ENCODE results near the gene SETD6. TPM values are rescaled to one million over a fixed set of nuclear protein-coding genes. Genes with fewer than 3 reads are reported as not detected.

The SETD6 gene
- total RNA-seq, 1 experiment from 2014 or later = 41.1 TPM

DNA sequence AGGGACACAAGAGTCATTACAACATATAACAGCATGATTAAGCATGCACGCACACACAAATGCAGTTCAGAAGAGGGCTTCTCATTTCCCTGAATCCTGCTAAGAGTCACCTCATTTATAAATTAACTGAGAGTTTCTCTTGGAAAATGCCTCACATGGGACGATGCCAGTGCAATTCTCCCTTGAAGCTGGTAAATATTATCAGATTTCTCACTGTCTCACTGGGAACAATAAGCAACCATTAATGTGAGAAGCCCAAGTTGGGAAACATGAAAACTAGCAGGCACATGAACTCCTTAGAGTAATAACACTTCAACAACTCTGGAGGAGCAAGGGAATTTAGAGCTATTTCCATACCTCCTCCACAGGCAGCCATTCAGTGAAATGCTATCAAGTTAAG is 26.4 kb downstream of the SETD6 start (continued):
- TF ChIP-seq, protein P1, sequence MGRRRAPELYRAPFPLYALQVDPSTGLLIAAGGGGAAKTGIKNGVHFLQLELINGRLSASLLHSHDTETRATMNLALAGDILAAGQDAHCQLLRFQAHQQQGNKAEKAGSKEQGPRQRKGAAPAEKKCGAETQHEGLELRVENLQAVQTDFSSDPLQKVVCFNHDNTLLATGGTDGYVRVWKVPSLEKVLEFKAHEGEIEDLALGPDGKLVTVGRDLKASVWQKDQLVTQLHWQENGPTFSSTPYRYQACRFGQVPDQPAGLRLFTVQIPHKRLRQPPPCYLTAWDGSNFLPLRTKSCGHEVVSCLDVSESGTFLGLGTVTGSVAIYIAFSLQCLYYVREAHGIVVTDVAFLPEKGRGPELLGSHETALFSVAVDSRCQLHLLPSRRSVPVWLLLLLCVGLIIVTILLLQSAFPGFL (CRISPR knock-in tag; IDR thresholded peaks at IDR 0.05; ENCODE audit: borderline replicate concordance) = no peak
- TF ChIP-seq, protein P2, sequence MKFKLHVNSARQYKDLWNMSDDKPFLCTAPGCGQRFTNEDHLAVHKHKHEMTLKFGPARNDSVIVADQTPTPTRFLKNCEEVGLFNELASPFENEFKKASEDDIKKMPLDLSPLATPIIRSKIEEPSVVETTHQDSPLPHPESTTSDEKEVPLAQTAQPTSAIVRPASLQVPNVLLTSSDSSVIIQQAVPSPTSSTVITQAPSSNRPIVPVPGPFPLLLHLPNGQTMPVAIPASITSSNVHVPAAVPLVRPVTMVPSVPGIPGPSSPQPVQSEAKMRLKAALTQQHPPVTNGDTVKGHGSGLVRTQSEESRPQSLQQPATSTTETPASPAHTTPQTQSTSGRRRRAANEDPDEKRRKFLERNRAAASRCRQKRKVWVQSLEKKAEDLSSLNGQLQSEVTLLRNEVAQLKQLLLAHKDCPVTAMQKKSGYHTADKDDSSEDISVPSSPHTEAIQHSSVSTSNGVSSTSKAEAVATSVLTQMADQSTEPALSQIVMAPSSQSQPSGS (CRISPR knock-in tag; IDR thresholded peaks at IDR 0.05; ENCODE audit: borderline replicate concordance, low read depth) = no peak
- TF ChIP-seq RELA (CRISPR knock-in tag; IDR thresholded peaks at IDR 0.05; ENCODE audit: borderline replicate concordance) = no peak
- no peak for TF ChIP-seq GTF2I (CRISPR knock-in tag; conservative IDR thresholded peaks at IDR 0.05)
- TF ChIP-seq NR3C1 (CRISPR knock-in tag; conservative IDR thresholded peaks at IDR 0.05; ENCODE audit: low read depth) = no peak
- no peak for TF ChIP-seq CREM (CRISPR knock-in tag; IDR thresholded peaks at IDR 0.05)
- TF ChIP-seq NR2C2 (CRISPR knock-in tag; IDR thresholded peaks at IDR 0.05) = no peak
- no peak for TF ChIP-seq ZNF219 (CRISPR knock-in tag; IDR thresholded peaks at IDR 0.05; ENCODE audit: borderline replicate concordance)
- no peak for TF ChIP-seq FOXK1 (CRISPR knock-in tag; IDR thresholded peaks at IDR 0.05)

DNA sequence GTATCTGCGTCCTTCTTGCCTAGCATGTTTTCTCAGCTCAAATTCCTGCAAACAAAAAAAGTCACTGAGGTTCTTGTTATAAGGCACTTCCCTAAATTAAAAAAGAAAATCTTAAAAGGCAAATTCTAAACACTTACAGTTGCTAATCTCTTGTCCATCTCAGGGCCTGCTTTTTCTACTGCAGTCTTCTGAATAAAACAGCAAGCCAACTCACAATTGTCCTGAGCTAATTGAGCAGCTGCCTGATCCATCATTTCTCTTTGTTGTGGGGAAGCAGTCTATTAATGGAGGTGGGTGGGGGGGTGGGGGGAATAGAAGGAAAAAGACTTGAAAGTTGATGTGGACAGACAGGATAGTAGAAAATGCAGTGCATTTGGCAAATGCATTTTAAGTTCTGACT is 27.0 kb downstream of the SETD6 start:
- no peak for DNase-seq (ENCODE audit: low spot score)
- H3K4me1 Mint-ChIP-seq = no peaks in the 10 kb centered on the region
- no peak overlapping the region for H3K4me3 Mint-ChIP-seq
- no peaks in the 10 kb centered on the region for H3K9me3 Mint-ChIP-seq
- no peak for ATAC-seq
- POLR2A ChIA-PET = interaction anchor here (0.6 kb wide), 1 partner anchor 19 kb away, joined by 3 read pairs; no protein-coding TSS in a partner anchor
- H3K36me3 Mint-ChIP-seq = peaks cover 92% of the 10 kb centered on the region
- no peak overlapping the region for H3K27ac Mint-ChIP-seq
- H3K27me3 Mint-ChIP-seq (ENCODE audit: low read depth) = no peaks in the 10 kb centered on the region
- CTCF ChIA-PET = no interaction called here
- TF ChIP-seq, protein P3, sequence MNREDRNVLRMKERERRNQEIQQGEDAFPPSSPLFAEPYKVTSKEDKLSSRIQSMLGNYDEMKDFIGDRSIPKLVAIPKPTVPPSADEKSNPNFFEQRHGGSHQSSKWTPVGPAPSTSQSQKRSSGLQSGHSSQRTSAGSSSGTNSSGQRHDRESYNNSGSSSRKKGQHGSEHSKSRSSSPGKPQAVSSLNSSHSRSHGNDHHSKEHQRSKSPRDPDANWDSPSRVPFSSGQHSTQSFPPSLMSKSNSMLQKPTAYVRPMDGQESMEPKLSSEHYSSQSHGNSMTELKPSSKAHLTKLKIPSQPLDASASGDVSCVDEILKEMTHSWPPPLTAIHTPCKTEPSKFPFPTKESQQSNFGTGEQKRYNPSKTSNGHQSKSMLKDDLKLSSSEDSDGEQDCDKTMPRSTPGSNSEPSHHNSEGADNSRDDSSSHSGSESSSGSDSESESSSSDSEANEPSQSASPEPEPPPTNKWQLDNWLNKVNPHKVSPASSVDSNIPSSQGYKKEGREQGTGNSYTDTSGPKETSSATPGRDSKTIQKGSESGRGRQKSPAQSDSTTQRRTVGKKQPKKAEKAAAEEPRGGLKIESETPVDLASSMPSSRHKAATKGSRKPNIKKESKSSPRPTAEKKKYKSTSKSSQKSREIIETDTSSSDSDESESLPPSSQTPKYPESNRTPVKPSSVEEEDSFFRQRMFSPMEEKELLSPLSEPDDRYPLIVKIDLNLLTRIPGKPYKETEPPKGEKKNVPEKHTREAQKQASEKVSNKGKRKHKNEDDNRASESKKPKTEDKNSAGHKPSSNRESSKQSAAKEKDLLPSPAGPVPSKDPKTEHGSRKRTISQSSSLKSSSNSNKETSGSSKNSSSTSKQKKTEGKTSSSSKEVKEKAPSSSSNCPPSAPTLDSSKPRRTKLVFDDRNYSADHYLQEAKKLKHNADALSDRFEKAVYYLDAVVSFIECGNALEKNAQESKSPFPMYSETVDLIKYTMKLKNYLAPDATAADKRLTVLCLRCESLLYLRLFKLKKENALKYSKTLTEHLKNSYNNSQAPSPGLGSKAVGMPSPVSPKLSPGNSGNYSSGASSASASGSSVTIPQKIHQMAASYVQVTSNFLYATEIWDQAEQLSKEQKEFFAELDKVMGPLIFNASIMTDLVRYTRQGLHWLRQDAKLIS (CRISPR knock-in tag; IDR thresholded peaks at IDR 0.05; ENCODE audit: borderline replicate concordance) = no peak
- no peak for TF ChIP-seq TEAD1 (CRISPR knock-in tag; IDR thresholded peaks at IDR 0.05)
- no peak for TF ChIP-seq IRF2 (CRISPR knock-in tag; IDR thresholded peaks at IDR 0.05; ENCODE audit: borderline replicate concordance, low read depth)
- TF ChIP-seq RELA (CRISPR knock-in tag; IDR thresholded peaks at IDR 0.05; ENCODE audit: borderline replicate concordance) = no peak
- TF ChIP-seq ZNF232 (CRISPR knock-in tag; IDR thresholded peaks at IDR 0.05) = no peak
- TF ChIP-seq NFYB (CRISPR knock-in tag; conservative IDR thresholded peaks at IDR 0.05; ENCODE audit: low read depth) = no peak
- no peak for TF ChIP-seq ZNF121 (CRISPR knock-in tag; IDR thresholded peaks at IDR 0.05)
- no peak for TF ChIP-seq JUN (CRISPR knock-in tag; IDR thresholded peaks at IDR 0.05)
- TF ChIP-seq, protein P4, sequence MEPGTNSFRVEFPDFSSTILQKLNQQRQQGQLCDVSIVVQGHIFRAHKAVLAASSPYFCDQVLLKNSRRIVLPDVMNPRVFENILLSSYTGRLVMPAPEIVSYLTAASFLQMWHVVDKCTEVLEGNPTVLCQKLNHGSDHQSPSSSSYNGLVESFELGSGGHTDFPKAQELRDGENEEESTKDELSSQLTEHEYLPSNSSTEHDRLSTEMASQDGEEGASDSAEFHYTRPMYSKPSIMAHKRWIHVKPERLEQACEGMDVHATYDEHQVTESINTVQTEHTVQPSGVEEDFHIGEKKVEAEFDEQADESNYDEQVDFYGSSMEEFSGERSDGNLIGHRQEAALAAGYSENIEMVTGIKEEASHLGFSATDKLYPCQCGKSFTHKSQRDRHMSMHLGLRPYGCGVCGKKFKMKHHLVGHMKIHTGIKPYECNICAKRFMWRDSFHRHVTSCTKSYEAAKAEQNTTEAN (CRISPR knock-in tag; IDR thresholded peaks at IDR 0.05) = no peak
- TF ChIP-seq, protein P5, sequence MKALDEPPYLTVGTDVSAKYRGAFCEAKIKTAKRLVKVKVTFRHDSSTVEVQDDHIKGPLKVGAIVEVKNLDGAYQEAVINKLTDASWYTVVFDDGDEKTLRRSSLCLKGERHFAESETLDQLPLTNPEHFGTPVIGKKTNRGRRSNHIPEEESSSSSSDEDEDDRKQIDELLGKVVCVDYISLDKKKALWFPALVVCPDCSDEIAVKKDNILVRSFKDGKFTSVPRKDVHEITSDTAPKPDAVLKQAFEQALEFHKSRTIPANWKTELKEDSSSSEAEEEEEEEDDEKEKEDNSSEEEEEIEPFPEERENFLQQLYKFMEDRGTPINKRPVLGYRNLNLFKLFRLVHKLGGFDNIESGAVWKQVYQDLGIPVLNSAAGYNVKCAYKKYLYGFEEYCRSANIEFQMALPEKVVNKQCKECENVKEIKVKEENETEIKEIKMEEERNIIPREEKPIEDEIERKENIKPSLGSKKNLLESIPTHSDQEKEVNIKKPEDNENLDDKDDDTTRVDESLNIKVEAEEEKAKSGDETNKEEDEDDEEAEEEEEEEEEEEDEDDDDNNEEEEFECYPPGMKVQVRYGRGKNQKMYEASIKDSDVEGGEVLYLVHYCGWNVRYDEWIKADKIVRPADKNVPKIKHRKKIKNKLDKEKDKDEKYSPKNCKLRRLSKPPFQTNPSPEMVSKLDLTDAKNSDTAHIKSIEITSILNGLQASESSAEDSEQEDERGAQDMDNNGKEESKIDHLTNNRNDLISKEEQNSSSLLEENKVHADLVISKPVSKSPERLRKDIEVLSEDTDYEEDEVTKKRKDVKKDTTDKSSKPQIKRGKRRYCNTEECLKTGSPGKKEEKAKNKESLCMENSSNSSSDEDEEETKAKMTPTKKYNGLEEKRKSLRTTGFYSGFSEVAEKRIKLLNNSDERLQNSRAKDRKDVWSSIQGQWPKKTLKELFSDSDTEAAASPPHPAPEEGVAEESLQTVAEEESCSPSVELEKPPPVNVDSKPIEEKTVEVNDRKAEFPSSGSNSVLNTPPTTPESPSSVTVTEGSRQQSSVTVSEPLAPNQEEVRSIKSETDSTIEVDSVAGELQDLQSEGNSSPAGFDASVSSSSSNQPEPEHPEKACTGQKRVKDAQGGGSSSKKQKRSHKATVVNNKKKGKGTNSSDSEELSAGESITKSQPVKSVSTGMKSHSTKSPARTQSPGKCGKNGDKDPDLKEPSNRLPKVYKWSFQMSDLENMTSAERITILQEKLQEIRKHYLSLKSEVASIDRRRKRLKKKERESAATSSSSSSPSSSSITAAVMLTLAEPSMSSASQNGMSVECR (CRISPR knock-in tag; IDR thresholded peaks at IDR 0.05; ENCODE audit: borderline replicate concordance) = no peak
- TF ChIP-seq ZNF416 (CRISPR knock-in tag; IDR thresholded peaks at IDR 0.05) = no peak
- TF ChIP-seq, protein P6, sequence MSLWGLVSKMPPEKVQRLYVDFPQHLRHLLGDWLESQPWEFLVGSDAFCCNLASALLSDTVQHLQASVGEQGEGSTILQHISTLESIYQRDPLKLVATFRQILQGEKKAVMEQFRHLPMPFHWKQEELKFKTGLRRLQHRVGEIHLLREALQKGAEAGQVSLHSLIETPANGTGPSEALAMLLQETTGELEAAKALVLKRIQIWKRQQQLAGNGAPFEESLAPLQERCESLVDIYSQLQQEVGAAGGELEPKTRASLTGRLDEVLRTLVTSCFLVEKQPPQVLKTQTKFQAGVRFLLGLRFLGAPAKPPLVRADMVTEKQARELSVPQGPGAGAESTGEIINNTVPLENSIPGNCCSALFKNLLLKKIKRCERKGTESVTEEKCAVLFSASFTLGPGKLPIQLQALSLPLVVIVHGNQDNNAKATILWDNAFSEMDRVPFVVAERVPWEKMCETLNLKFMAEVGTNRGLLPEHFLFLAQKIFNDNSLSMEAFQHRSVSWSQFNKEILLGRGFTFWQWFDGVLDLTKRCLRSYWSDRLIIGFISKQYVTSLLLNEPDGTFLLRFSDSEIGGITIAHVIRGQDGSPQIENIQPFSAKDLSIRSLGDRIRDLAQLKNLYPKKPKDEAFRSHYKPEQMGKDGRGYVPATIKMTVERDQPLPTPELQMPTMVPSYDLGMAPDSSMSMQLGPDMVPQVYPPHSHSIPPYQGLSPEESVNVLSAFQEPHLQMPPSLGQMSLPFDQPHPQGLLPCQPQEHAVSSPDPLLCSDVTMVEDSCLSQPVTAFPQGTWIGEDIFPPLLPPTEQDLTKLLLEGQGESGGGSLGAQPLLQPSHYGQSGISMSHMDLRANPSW (CRISPR knock-in tag; conservative IDR thresholded peaks at IDR 0.05; ENCODE audit: low read depth) = no peak
- TF ChIP-seq, protein P2 (CRISPR knock-in tag; IDR thresholded peaks at IDR 0.05; ENCODE audit: borderline replicate concordance, low read depth) = no peak

All from WTC11 (cell line).